ENCODE measurements around the gene PXDN. TPM values are rescaled to one million over a fixed set of nuclear protein-coding genes. Genes with fewer than 3 reads are reported as not detected.

PXDN gene
- total and polyA plus RNA-seq, 2 donors (not counting 1 experiment from before 2014, with no cell fraction given) = 0.21 to 1.4 TPM

DNA sequence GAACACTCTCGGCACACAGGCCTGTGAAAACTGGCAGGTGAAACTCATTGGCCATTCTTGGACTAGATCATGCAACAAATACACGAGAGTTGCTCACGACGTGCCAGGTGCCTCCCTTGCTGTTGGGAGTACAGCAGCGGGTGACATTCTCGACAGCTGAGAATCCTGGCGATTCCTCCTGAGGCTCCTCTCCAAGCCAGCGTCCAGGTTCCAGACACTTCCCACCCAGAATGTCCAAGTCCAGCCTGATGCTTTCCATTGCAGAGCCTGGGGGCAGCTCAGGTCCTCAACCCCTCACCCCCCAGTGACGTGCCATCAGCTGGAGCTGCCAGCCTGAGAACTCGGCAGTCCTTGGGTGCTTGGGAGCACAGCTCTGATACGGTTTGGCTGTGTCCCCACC, 124.2 kb downstream of the PXDN start:
- Histone ChIP-seq H3K27me3 (replicated peaks in 1 of 4; ENCODE audit: control extremely low read depth in 1 of 4, control insufficient read depth in 3 of 4, insufficient read depth in 4 of 4, low read length in 3 of 4) (no peaks in the 10 kb centered on the region), H3K4me3 (ENCODE audit: control extremely low read depth in 1 of 5, extremely low read depth in 1 of 5, insufficient read depth in 1 of 5, low read depth in 2 of 5, low read length in 4 of 5) (no peak overlapping the region), H3K79me2 (ENCODE audit: control insufficient read depth, insufficient read depth, low read length) (no peaks in the 10 kb centered on the region), H3K4me1 (ENCODE audit: control insufficient read depth in 2 of 2, insufficient read depth in 2 of 2, low read length in 2 of 2) (peaks cover 18 to 21% of the 10 kb centered on the region in 2 donors), H2AFZ (ENCODE audit: insufficient read depth, low read depth, low read length, poor library complexity, severe bottlenecking) (no peak overlapping the region), H3K9me3 (ENCODE audit: control extremely low read depth in 1 of 3, control insufficient read depth in 2 of 3, insufficient read depth in 1 of 3, low read length in 2 of 3) (peaks cover 0 to 19% (median 1%) of the 10 kb centered on the region in 3 donors), H4K20me1 (ENCODE audit: control insufficient read depth, insufficient read depth, low read length, poor library complexity, severe bottlenecking) (no peaks in the 10 kb centered on the region), H3K4me2 (replicated peaks; ENCODE audit: low read depth, low read length, poor library complexity, severe bottlenecking) (no peak overlapping the region), H3K36me3 (replicated peaks in 1 of 2; ENCODE audit: control extremely low read depth in 1 of 2, control insufficient read depth in 1 of 2, extremely low read depth in 1 of 2, insufficient read depth in 2 of 2, low read length in 1 of 2) (no peaks in the 10 kb centered on the region), H3K9ac (ENCODE audit: low read length) (no peak overlapping the region), H3K27ac (ENCODE audit: low read length in 2 of 2) (no peak overlapping the region)
- Mint-ChIP-seq H3K4me3 (no peak overlapping the region), H3K4me1 (peaks cover 21% of the 10 kb centered on the region), H3K27me3 (peaks cover 5% of the 10 kb centered on the region), H3K27ac (no peak overlapping the region), H3K9me3 (ENCODE audit: insufficient read depth) (peaks cover 3% of the 10 kb centered on the region)
- DNase-seq = no peak
- no peak for ATAC-seq (ENCODE audit: low read depth)
- intact Hi-C loops (cut with micrococcal nuclease) = no loop called here
- ChIA-PET CTCF (no interaction called here), POLR2A (no interaction called here)
- TF ChIP-seq EZH2 (IDR thresholded peaks at IDR 0.05; ENCODE audit: borderline replicate concordance, insufficient read depth, low read depth, low read length, poor library complexity, severe bottlenecking) = no peak
- TF ChIP-seq, protein P1, sequence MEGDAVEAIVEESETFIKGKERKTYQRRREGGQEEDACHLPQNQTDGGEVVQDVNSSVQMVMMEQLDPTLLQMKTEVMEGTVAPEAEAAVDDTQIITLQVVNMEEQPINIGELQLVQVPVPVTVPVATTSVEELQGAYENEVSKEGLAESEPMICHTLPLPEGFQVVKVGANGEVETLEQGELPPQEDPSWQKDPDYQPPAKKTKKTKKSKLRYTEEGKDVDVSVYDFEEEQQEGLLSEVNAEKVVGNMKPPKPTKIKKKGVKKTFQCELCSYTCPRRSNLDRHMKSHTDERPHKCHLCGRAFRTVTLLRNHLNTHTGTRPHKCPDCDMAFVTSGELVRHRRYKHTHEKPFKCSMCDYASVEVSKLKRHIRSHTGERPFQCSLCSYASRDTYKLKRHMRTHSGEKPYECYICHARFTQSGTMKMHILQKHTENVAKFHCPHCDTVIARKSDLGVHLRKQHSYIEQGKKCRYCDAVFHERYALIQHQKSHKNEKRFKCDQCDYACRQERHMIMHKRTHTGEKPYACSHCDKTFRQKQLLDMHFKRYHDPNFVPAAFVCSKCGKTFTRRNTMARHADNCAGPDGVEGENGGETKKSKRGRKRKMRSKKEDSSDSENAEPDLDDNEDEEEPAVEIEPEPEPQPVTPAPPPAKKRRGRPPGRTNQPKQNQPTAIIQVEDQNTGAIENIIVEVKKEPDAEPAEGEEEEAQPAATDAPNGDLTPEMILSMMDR (IDR thresholded peaks at IDR 0.05) = no peak
- WGBS (ENCODE audit: insufficient coverage) = 96% methylated on average over 9 of the region's 11 CpGs

DNA sequence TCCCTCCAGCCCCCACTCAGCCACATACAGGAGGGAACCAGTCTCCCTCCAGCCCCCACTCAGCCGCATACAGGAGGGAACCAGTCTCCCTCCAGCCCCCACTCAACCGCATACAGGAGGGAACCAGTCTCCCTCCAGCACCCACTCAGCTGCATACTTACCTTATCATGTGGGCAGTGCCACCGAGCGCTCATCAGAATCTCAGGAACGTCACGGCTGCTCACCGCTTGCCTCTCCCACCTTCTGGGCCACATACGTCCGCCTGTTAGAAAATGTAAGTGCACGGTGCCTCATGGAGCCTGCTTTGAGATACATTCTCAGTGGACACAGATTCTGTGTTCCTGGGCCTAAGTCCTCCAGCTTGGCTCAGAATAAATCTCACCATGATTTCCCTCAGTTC, 124.8 kb downstream of the PXDN start:
- H3K27ac ChIP-seq (ENCODE audit: low read length in 2 of 2) = no peak overlapping the region
- H3K9me3 Mint-ChIP-seq (ENCODE audit: insufficient read depth) = peaks cover 4% of the 10 kb centered on the region

More for the DNA sequence above, 124.8 kb downstream of the PXDN start:
- H3K9me3 ChIP-seq (ENCODE audit: control extremely low read depth in 1 of 3, control insufficient read depth in 2 of 3, insufficient read depth in 1 of 3, low read length in 2 of 3) = peaks cover 0 to 24% (median 1%) of the 10 kb centered on the region in 3 donors
- CTCF ChIA-PET = no interaction called here
- H4K20me1 ChIP-seq (ENCODE audit: control insufficient read depth, insufficient read depth, low read length, poor library complexity, severe bottlenecking) = no peaks in the 10 kb centered on the region
- DNase-seq (no peak), ATAC-seq (ENCODE audit: low read depth) (no peak)
- H3K9ac ChIP-seq (ENCODE audit: low read length) = no peak overlapping the region
- H3K27me3 Mint-ChIP-seq = peaks cover 5% of the 10 kb centered on the region
- H3K4me1 Mint-ChIP-seq = peaks cover 27% of the 10 kb centered on the region
- H3K4me3 Mint-ChIP-seq = no peak overlapping the region
- H3K27me3 ChIP-seq (replicated peaks in 1 of 4; ENCODE audit: control extremely low read depth in 1 of 4, control insufficient read depth in 3 of 4, insufficient read depth in 4 of 4, low read length in 3 of 4) = no peaks in the 10 kb centered on the region
- no peak overlapping the region for H2AFZ ChIP-seq (ENCODE audit: insufficient read depth, low read depth, low read length, poor library complexity, severe bottlenecking)
- no peak overlapping the region for H3K4me3 ChIP-seq (ENCODE audit: control extremely low read depth in 1 of 5, extremely low read depth in 1 of 5, insufficient read depth in 1 of 5, low read depth in 2 of 5, low read length in 4 of 5)
- peaks cover 23 to 26% of the 10 kb centered on the region in 2 donors for H3K4me1 ChIP-seq (ENCODE audit: control insufficient read depth in 2 of 2, insufficient read depth in 2 of 2, low read length in 2 of 2)
- POLR2A ChIA-PET = no interaction called here
- no peak overlapping the region for H3K27ac Mint-ChIP-seq
- H3K79me2 ChIP-seq (ENCODE audit: control insufficient read depth, insufficient read depth, low read length) = no peaks in the 10 kb centered on the region
- H3K36me3 ChIP-seq (replicated peaks in 1 of 2; ENCODE audit: control extremely low read depth in 1 of 2, control insufficient read depth in 1 of 2, extremely low read depth in 1 of 2, insufficient read depth in 2 of 2, low read length in 1 of 2) = no peaks in the 10 kb centered on the region
- intact Hi-C loops (cut with micrococcal nuclease) = no loop called here
- no peak for TF ChIP-seq EZH2 (IDR thresholded peaks at IDR 0.05; ENCODE audit: borderline replicate concordance, insufficient read depth, low read depth, low read length, poor library complexity, severe bottlenecking)
- TF ChIP-seq, protein P1 (IDR thresholded peaks at IDR 0.05) = no peak
- WGBS (ENCODE audit: insufficient coverage) = 78% methylated on average over 8 of the region's 10 CpGs
- no peak overlapping the region for H3K4me2 ChIP-seq (replicated peaks; ENCODE audit: low read depth, low read length, poor library complexity, severe bottlenecking)
